ENCODE measurements around the gene PDHB. TPM values are rescaled to one million over a fixed set of nuclear protein-coding genes. Genes with fewer than 3 reads are reported as not detected.
A peak's percentile ranks its signal among the peaks of the same experiment; 100 is the strongest.

PDHB gene
- total RNA-seq, 2 experiments from 2014 or later, result 31.1 to 31.5 TPM

- H3K4me3 Mint-ChIP-seq, result no peak overlapping the region
- no peak for TF ChIP-seq CTCF (IDR thresholded peaks at IDR 0.05)
- no peaks in the 10 kb centered on the region for H3K27me3 Mint-ChIP-seq
- no peak for DNase-seq
- Histone ChIP-seq H3K36me3 (ENCODE audit: insufficient read depth, low read length) (peaks cover 91% of the 10 kb centered on the region), H3K4me3 (ENCODE audit: low read length) (no peak overlapping the region), H3K27me3 (ENCODE audit: control insufficient read depth in 1 of 2, insufficient read depth in 2 of 2, low read length in 2 of 2) (no peaks in the 10 kb centered on the region), H3K4me1 (ENCODE audit: insufficient read depth, low read length) (no peaks in the 10 kb centered on the region), H3K27ac (ENCODE audit: low read depth in 1 of 2, low read length in 2 of 2) (no peak overlapping the region), H3K9me3 (ENCODE audit: control insufficient read depth in 1 of 2, insufficient read depth in 1 of 2, low read length in 2 of 2) (no peaks in the 10 kb centered on the region)
- no peaks in the 10 kb centered on the region for H3K4me1 Mint-ChIP-seq (ENCODE audit: low read depth)
- intact Hi-C loops (cut with DNase I, micrococcal nuclease), result loop anchor here in 1 of 2 experiments (10.0 kb wide), 1 partner anchor 421 kb away; the partner anchor contains the start of gene FLNB
- peaks cover 95% of the 10 kb centered on the region for H3K36me3 Mint-ChIP-seq (ENCODE audit: low read depth)
- H3K27ac Mint-ChIP-seq, result no peak overlapping the region
- H3K9me3 Mint-ChIP-seq, result no peaks in the 10 kb centered on the region
- POLR2A ChIA-PET, result interaction anchor here (0.6 kb wide), 1 partner anchor 1870 kb away, joined by 3 read pairs; no protein-coding TSS in a partner anchor
- ATAC-seq (ENCODE audit: poor library complexity), result no peak
- CTCF ChIA-PET, result interaction anchor here (1.5 kb wide), 1 partner anchor 38 kb away, joined by 4 read pairs; no protein-coding TSS in a partner anchor
Observed at GRCh38 chr3:58425782-58426181, 7.8 kb downstream of the PDHB start.

GRCh38 chr3:58424613-58425012 lies 9.0 kb downstream of the PDHB start:
- no peaks in the 10 kb centered on the region for H3K9me3 Mint-ChIP-seq
- no peak overlapping the region for H3K27ac Mint-ChIP-seq
- peaks cover 90% of the 10 kb centered on the region for H3K36me3 Mint-ChIP-seq (ENCODE audit: low read depth)

GRCh38 chr3:58422756-58423325 lies 10.8 kb downstream of the PDHB start:
- H3K36me3 ChIP-seq (ENCODE audit: insufficient read depth, low read length), result peaks cover 62% of the 10 kb centered on the region
- no peaks in the 10 kb centered on the region for H3K27me3 ChIP-seq (ENCODE audit: control insufficient read depth in 1 of 2, insufficient read depth in 2 of 2, low read length in 2 of 2)
- Mint-ChIP-seq H3K4me1 (ENCODE audit: low read depth) (no peaks in the 10 kb centered on the region), H3K27me3 (no peaks in the 10 kb centered on the region), H3K36me3 (ENCODE audit: low read depth) (peaks cover 77% of the 10 kb centered on the region), H3K4me3 (no peak overlapping the region), H3K9me3 (no peaks in the 10 kb centered on the region), H3K27ac (peak overlapping the region; percentile 41)
- H3K9me3 ChIP-seq (ENCODE audit: control insufficient read depth in 1 of 2, insufficient read depth in 1 of 2, low read length in 2 of 2), result no peaks in the 10 kb centered on the region
- ChIA-PET POLR2A (no interaction called here), CTCF (no interaction called here)
- no peak for TF ChIP-seq CTCF (IDR thresholded peaks at IDR 0.05)
- DNase-seq (no peak), ATAC-seq (ENCODE audit: poor library complexity) (no peak)
- no peaks in the 10 kb centered on the region for H3K4me1 ChIP-seq (ENCODE audit: insufficient read depth, low read length)
- H3K27ac ChIP-seq (ENCODE audit: low read depth in 1 of 2, low read length in 2 of 2), result no peak overlapping the region
- no peak overlapping the region for H3K4me3 ChIP-seq (ENCODE audit: low read length)
- intact Hi-C loops (cut with DNase I, micrococcal nuclease), result loop anchor here in 1 of 2 experiments (10.0 kb wide), 1 partner anchor 418 kb away; the partner anchor contains the start of gene FLNB

More at GRCh38 chr3:58424613-58425012, 9.0 kb downstream of the PDHB start:
- ChIA-PET POLR2A (interaction anchor here (1.3 kb wide), 1 partner anchor 9 kb away, joined by 3 read pairs; no protein-coding TSS in a partner anchor), CTCF (no interaction called here)
- H3K4me3 Mint-ChIP-seq, result no peak overlapping the region
- Histone ChIP-seq H3K4me3 (ENCODE audit: low read length) (no peak overlapping the region), H3K27me3 (ENCODE audit: control insufficient read depth in 1 of 2, insufficient read depth in 2 of 2, low read length in 2 of 2) (no peaks in the 10 kb centered on the region), H3K27ac (ENCODE audit: low read depth in 1 of 2, low read length in 2 of 2) (no peak overlapping the region), H3K36me3 (ENCODE audit: insufficient read depth, low read length) (peaks cover 80% of the 10 kb centered on the region), H3K9me3 (ENCODE audit: control insufficient read depth in 1 of 2, insufficient read depth in 1 of 2, low read length in 2 of 2) (no peaks in the 10 kb centered on the region), H3K4me1 (ENCODE audit: insufficient read depth, low read length) (no peaks in the 10 kb centered on the region)
- no peak for DNase-seq
- ATAC-seq (ENCODE audit: poor library complexity), result no peak
- H3K4me1 Mint-ChIP-seq (ENCODE audit: low read depth), result no peaks in the 10 kb centered on the region
- no peak for TF ChIP-seq CTCF (IDR thresholded peaks at IDR 0.05)
- no peaks in the 10 kb centered on the region for H3K27me3 Mint-ChIP-seq
- intact Hi-C loops (cut with DNase I, micrococcal nuclease), result loop anchor here in 1 of 2 experiments (10.0 kb wide), 1 partner anchor 420 kb away; the partner anchor contains the start of gene FLNB
